PC-3 (cell line): Measurements from ENCODE around the gene DALRD3. TPM values are rescaled to one million over a fixed set of nuclear protein-coding genes. Genes with fewer than 3 reads are reported as not detected.

Source experiments
- ATAC-seq: fragments of 200-7000 bp; cut with Tn5 transposase; 2 replicates; pipeline ENCODE4 v1.9.1; 2020; ENCODE audit warnings: mild to moderate bottlenecking, moderate library complexity
- BruUV-seq: library from RNA; stranded (reverse); fragments of 400-500 nt; replicated peaks from 2 replicates; lab custom pipeline; 2021; lab: Mats Ljungman, UMichigan
- CTCF ChIA-PET: fragments of 300-600 bp; sonication (Branson Sonifier 250); formaldehyde crosslinking; loops from one replicate; lab custom pipeline; 2022; ENCODE audit warnings: antibody characterized with exemption; lab: Charles Lee
- POLR2A ChIA-PET: fragments of 300-600 bp; sonication (Branson Sonifier 250); formaldehyde crosslinking; loops from one replicate; lab custom pipeline; 2022; ENCODE audit warnings: antibody characterized with exemption; ENCODE audit not compliant: unreplicated experiment; lab: Charles Lee
- DNase-seq: peaks from one replicate; pipeline ENCODE4 v3.0.0-alpha.2; 2015
- H2AFZ ChIP-seq: fragments of 300-600 bp; sonication (generic); 2 replicates; pipeline ENCODE4 v1.6.0; 2016; ENCODE audit warnings: antibody characterized with exemption, low read length
- H3F3A ChIP-seq: fragments of 300-600 bp; sonication (generic); one replicate; pipeline ENCODE4 v1.6.0; 2017; ENCODE audit warnings: antibody characterized with exemption, low read length, control low read depth, mild to moderate bottlenecking; ENCODE audit not compliant: unreplicated experiment
- H3K27ac ChIP-seq: fragments of 300-600 bp; sonication (generic); 2 replicates; pipeline ENCODE4 v1.5.1; 2016; ENCODE audit warnings: mild to moderate bottlenecking, low read length
- H3K27me3 ChIP-seq: fragments of 300-600 bp; sonication (generic); 2 replicates; pipeline ENCODE4 v1.6.1; 2016; ENCODE audit warnings: low read length, mixed read lengths
- H3K36me3 ChIP-seq: fragments of 300-600 bp; sonication (generic); 2 replicates; pipeline ENCODE4 v1.6.1; 2016; ENCODE audit warnings: low read depth, mixed run types, low read length, mixed read lengths
- H3K4me1 ChIP-seq: fragments of 300-600 bp; sonication (generic); 2 replicates; pipeline ENCODE4 v1.5.1; 2016; ENCODE audit warnings: low read length; ENCODE audit not compliant: insufficient read depth
- H3K4me2 ChIP-seq: fragments of 300-600 bp; sonication (generic); 2 replicates; pipeline ENCODE4 v1.6.0; 2016; ENCODE audit warnings: low read length
- H3K4me3 ChIP-seq: fragments of 300-600 bp; sonication (generic); 2 replicates; pipeline ENCODE4 v1.5.1; 2016; ENCODE audit warnings: mild to moderate bottlenecking, low read length, mixed read lengths
- H3K79me2 ChIP-seq: fragments of 300-600 bp; sonication (generic); 2 replicates; pipeline ENCODE4 v1.6.1; 2017; ENCODE audit warnings: low read length, mixed read lengths
- H3K9ac ChIP-seq: fragments of 300-600 bp; sonication (generic); 2 replicates; pipeline ENCODE4 v1.6.0; 2016; ENCODE audit warnings: mild to moderate bottlenecking, low read length
- H3K9me2 ChIP-seq: fragments of 300-600 bp; sonication (generic); replicated peaks from 2 replicates; pipeline ENCODE4 v1.6.1; 2016; ENCODE audit warnings: mixed run types, low read length, mixed read lengths
- H3K9me3 ChIP-seq: fragments of 300-600 bp; sonication (generic); 2 replicates; pipeline ENCODE4 v1.6.1; 2016; ENCODE audit warnings: low read length, mixed read lengths
- H4K20me1 ChIP-seq: fragments of 300-600 bp; sonication (generic); 2 replicates; pipeline ENCODE4 v1.6.1; 2016; ENCODE audit warnings: low read length, mixed read lengths
- CTCF ChIP-seq: fragments of 300-600 bp; sonication (generic); conservative IDR thresholded peaks from 2 replicates; pipeline ENCODE4 v1.5.1; 2017; ENCODE audit warnings: antibody characterized with exemption, low read depth, mild to moderate bottlenecking, low read length
- EZH2 ChIP-seq: fragments of 300-600 bp; sonication (generic); IDR thresholded peaks from one replicate; pipeline ENCODE4 v1.6.1; 2017; ENCODE audit warnings: antibody characterized with exemption, mild to moderate bottlenecking, low read length; ENCODE audit not compliant: unreplicated experiment
- EZH2phosphoT487 ChIP-seq: fragments of 300-600 bp; sonication (generic); IDR thresholded peaks from 2 replicates; pipeline ENCODE4 v1.6.1; 2018; ENCODE audit warnings: mild to moderate bottlenecking, antibody characterized with exemption, low read length, borderline replicate concordance
- intact Hi-C: fragments of 100-400 bp; cut with micrococcal nuclease; formaldehyde crosslinking; loops from 2 replicates; pipeline ENCODE4 v1.9.0; 2023
- total RNA-seq: library from RNA; depleted of rRNA; stranded (reverse); fragments of >200 nt; gene quantifications from 2 replicates; pipeline ENCODE4 v1.2.3, GENCODE V29; 2014

DALRD3 gene
- total RNA-seq, 1 experiment from 2014 or later = 43.3 TPM

- ATAC-seq (peak; percentile 4), DNase-seq (peak; percentile 59)
- Histone ChIP-seq H3K9ac (peak overlapping the region; percentile 96), H3F3A (no peaks in the 10 kb centered on the region), H3K27ac (peak overlapping the region; percentile 56), H3K4me2 (peak overlapping the region; percentile 99), H3K9me2 (no peaks in the 10 kb centered on the region), H3K79me2 (peaks cover 42% of the 10 kb centered on the region), H3K9me3 (no peaks in the 10 kb centered on the region), H3K27me3 (no peaks in the 10 kb centered on the region), H2AFZ (peak overlapping the region; percentile 86), H3K4me1 (peaks cover 22% of the 10 kb centered on the region; the same call in 1 of the 2 replicates), H3K36me3 (peaks cover 21% of the 10 kb centered on the region), H4K20me1 (peaks cover 7% of the 10 kb centered on the region), H3K4me3 (peak overlapping the region; percentile 94)
- no peak for TF ChIP-seq EZH2
- TF ChIP-seq EZH2phosphoT487 = no peak
- no peak for TF ChIP-seq CTCF
- intact Hi-C loops = no loop called here
- no TSS peak for BruUV-seq
- ChIA-PET POLR2A (interaction anchor here (0.5 to 1.0 kb wide), 5 partner anchors 10 to 382 kb away, joined by 3 to 5 read pairs (median 3); partner anchors contain the start of genes ARIH2, SLC26A6 and WDR6), CTCF (interaction anchor here (0.6 to 1.9 kb wide), 3 partner anchors 10 to 30 kb away, joined by 3 to 14 read pairs (median 4); partner anchors contain the start of gene WDR6)
Measured at GRCh38 chr3:49017229-49017970, 980 bp downstream of the DALRD3 start.

GRCh38 chr3:49016414-49017228 is 1.8 kb downstream of the DALRD3 start:
- Histone ChIP-seq H3F3A (no peaks in the 10 kb centered on the region), H3K9me3 (no peaks in the 10 kb centered on the region), H4K20me1 (peaks cover 14% of the 10 kb centered on the region), H3K9ac (no peak overlapping the region), H3K27ac (no peak overlapping the region), H2AFZ (no peak overlapping the region), H3K9me2 (no peaks in the 10 kb centered on the region), H3K4me1 (peaks cover 22% of the 10 kb centered on the region; the same call in 1 of the 2 replicates), H3K36me3 (peaks cover 29% of the 10 kb centered on the region), H3K79me2 (peaks cover 47% of the 10 kb centered on the region), H3K4me3 (peak overlapping the region; percentile 94; the same call in 1 of the 2 replicates), H3K27me3 (no peaks in the 10 kb centered on the region), H3K4me2 (peak overlapping the region; percentile 99)
- TF ChIP-seq EZH2 (no peak), CTCF (no peak), EZH2phosphoT487 (no peak)
- ChIA-PET CTCF (interaction anchor here (0.6 to 1.9 kb wide), 4 partner anchors 9 to 29 kb away, joined by 3 to 14 read pairs (median 4); partner anchors contain the start of gene WDR6), POLR2A (no interaction called here)
- BruUV-seq = no TSS peak
- DNase-seq = no peak
- ATAC-seq = no peak
- intact Hi-C loops = no loop called here
